22Rv1 (cell line): ENCODE results near the gene CD52.

Experiments used
- ZFX ChIP-seq: fragments of 450-650 bp; IDR thresholded peaks from 2 replicates; pipeline ENCODE4 v1.6.1; 2017; ENCODE audit warnings: antibody characterized with exemption, borderline replicate concordance
- TF ChIP-seq, protein P1 (sequence below): fragments of 450-650 bp; IDR thresholded peaks from 2 replicates; pipeline ENCODE4 v1.5.1; 2017; ENCODE audit warnings: mild to moderate bottlenecking

DNA sequence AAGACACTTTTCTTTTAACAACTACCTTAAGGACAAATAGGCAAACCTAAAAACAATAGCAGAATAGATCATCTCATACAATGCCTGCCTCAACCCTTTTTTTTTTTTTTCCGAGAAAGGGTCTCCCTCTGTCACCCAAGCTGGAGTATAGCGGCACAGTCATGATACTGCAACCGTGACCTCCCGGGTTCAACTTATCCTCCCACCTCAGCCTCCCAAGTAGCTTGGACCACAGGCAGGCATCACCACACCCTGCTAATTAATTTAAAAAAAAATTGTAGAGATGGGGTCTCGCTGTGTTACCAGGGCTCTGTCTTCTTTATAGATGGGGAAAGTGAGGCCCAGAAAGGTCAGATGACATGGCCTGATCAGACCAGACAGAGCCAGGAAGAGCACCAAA, 29.9 kb upstream of the CD52 start:
- TF ChIP-seq, protein P1, sequence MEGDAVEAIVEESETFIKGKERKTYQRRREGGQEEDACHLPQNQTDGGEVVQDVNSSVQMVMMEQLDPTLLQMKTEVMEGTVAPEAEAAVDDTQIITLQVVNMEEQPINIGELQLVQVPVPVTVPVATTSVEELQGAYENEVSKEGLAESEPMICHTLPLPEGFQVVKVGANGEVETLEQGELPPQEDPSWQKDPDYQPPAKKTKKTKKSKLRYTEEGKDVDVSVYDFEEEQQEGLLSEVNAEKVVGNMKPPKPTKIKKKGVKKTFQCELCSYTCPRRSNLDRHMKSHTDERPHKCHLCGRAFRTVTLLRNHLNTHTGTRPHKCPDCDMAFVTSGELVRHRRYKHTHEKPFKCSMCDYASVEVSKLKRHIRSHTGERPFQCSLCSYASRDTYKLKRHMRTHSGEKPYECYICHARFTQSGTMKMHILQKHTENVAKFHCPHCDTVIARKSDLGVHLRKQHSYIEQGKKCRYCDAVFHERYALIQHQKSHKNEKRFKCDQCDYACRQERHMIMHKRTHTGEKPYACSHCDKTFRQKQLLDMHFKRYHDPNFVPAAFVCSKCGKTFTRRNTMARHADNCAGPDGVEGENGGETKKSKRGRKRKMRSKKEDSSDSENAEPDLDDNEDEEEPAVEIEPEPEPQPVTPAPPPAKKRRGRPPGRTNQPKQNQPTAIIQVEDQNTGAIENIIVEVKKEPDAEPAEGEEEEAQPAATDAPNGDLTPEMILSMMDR, result no peak
- no peak for TF ChIP-seq ZFX
